HAP-1 (cell line): ENCODE results near the gene HNRNPLL.
"Not testable (repeated sequence)": the region's sequence is repeated elsewhere in the genome, so short reads cannot be mapped to it uniquely, and the experiment has no call there.

Source experiments
- DNase-seq, 2 experiments: peaks; one replicate each; pipeline ENCODE4 v3.0.0-alpha.2; 2016 to 2020; ENCODE audit warnings: low spot score in 2 of 2
- H3K27me3 ChIP-seq: fragments of 250-450 bp; sonication (Bioruptor Pico); 2 replicates; pipeline ENCODE4 v1.5.1; 2020; ENCODE audit warnings: low read depth, mild to moderate bottlenecking, moderate library complexity
- H3K36me3 ChIP-seq: fragments of 250-450 bp; sonication (Bioruptor Pico); replicated peaks from 2 replicates; pipeline ENCODE4 v1.5.1; 2020; ENCODE audit warnings: mild to moderate bottlenecking
- H3K4me1 ChIP-seq: fragments of 250-450 bp; sonication (Bioruptor Pico); 2 replicates; pipeline ENCODE4 v1.5.1; 2020; ENCODE audit warnings: mild to moderate bottlenecking
- H3K4me3 ChIP-seq: fragments of 250-450 bp; sonication (Bioruptor Pico); 2 replicates; pipeline ENCODE4 v1.5.1; 2020; ENCODE audit warnings: mild to moderate bottlenecking, moderate library complexity
- H3K9me3 ChIP-seq: fragments of 250-450 bp; sonication (Bioruptor Pico); 2 replicates; pipeline ENCODE4 v1.5.1; 2020; ENCODE audit warnings: mild to moderate bottlenecking, moderate library complexity
- in situ Hi-C: fragments of 300-500 bp; cut with MboI; formaldehyde crosslinking; loops from 3 replicates; pipeline ENCODE4 v1.14.3; 2020; ENCODE audit warnings: low sequenced_read_pairs, inconsistent platforms, mixed read lengths

HNRNPLL gene

GRCh38 chr2:38549071-38549704, 53.5 kb downstream of the HNRNPLL start:
- in situ Hi-C loops, result loop anchor here (25.0 kb wide), 1 partner anchor 188 kb away; no protein-coding TSS in a partner anchor
- Histone ChIP-seq H3K4me3 (no peak overlapping the region), H3K9me3 (no peaks in the 10 kb centered on the region), H3K36me3 (no peaks in the 10 kb centered on the region), H3K4me1 (peaks cover 16% of the 10 kb centered on the region), H3K27me3 (no peaks in the 10 kb centered on the region)
- DNase-seq, result peak in 1 of 2 experiments; percentile 11

DNA sequence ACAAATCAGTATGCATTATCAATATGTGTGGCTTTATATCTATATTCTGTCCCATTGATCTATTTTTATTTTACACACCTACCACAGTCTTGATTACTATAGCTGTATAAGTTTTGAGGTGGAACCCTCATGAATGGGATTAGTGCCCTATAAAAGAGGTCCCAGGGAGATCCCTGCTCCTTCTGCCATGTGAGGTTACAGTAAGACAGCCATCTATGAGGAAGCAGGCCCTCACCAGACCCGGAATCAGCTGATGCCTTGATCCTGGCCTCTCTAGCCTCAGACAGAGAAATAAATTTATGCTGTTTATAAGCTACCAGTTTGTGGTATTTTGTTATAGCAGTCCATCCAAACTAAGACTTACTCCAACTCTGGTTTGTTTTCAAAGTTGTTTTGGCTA, 54.9 kb downstream of the HNRNPLL start:
- in situ Hi-C loops, result loop anchor here (25.0 kb wide), 1 partner anchor 190 kb away; no protein-coding TSS in a partner anchor
- Histone ChIP-seq H3K4me1 (peaks cover 20% of the 10 kb centered on the region), H3K36me3 (no peaks in the 10 kb centered on the region), H3K9me3 (no peaks in the 10 kb centered on the region), H3K27me3 (no peaks in the 10 kb centered on the region), H3K4me3 (no peak overlapping the region)
- no peak for DNase-seq

DNA sequence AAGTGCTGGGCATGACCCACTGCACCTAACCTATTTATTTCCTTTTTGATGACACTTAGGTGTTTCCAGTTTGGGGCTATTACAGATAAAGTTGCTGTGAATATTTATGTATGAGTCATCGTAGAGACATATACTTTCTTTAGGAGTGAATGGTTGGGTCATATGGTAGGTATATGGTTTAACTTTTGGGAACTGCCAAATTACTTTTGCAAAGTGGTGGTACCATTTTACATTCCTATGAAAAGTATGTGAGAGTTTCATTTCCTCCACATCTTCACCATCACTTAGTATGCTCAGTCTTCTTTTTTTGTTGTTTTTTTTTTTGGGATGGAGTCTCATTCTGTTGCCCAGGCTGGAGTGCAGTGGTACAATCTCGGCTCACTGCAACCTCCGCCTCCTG, 56.1 kb downstream of the HNRNPLL start:
- Histone ChIP-seq H3K27me3 (no peaks in the 10 kb centered on the region), H3K4me1 (peaks cover 27% of the 10 kb centered on the region), H3K9me3 (no peaks in the 10 kb centered on the region), H3K4me3 (no peak overlapping the region), H3K36me3 (no peaks in the 10 kb centered on the region)
- in situ Hi-C loops, result loop anchor here (25.0 kb wide), 1 partner anchor 191 kb away; no protein-coding TSS in a partner anchor
- DNase-seq, result no peak

DNA sequence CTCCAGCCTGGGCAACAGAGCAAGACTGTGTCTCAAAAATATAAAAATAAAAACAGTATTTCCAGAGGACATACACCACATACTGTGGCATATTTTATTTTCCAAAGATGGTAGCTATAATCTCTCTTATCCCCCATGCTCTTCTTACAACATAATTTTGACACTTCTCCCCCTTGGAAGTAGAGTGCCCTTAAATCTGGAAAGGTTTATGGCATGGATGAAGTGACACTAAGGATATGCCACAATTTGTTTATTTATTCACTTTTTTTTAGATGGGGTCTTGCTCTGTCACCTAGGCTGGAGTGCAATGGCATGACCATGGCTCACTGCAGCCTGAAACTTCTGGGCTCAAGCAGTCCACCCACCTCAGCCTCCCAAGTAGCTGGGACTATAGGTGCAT, 56.7 kb downstream of the HNRNPLL start:
- Histone ChIP-seq H3K36me3 (no peaks in the 10 kb centered on the region), H3K9me3 (no peaks in the 10 kb centered on the region), H3K4me1 (peaks cover 27% of the 10 kb centered on the region), H3K27me3 (no peaks in the 10 kb centered on the region), H3K4me3 (no peak overlapping the region)
- no peak for DNase-seq
- in situ Hi-C loops, result loop anchor here (25.0 kb wide), 1 partner anchor 191 kb away; no protein-coding TSS in a partner anchor

DNA sequence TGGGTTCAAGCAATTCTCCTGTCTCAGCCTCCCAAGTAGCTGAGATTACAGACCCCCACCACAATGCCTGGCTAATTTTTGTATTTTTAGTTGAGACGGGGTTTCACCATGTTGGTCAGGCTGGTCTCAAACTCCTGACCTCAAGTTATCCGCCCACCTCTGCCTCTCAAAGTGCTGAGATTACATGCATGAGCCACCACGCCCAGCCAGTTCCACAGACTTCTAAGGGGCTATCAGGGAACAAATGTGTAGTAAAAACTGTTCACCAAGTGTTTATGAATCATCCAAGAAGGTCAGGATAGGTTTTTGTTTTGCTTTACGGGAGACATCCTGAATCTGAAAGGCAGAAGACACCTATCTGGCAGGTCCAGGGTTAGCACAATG, 60.5 kb downstream of the HNRNPLL start:
- H3K4me3 ChIP-seq, DNase-seq: not testable (repeated sequence)
- in situ Hi-C loops, result loop anchor here (25.0 kb wide), 1 partner anchor 195 kb away; no protein-coding TSS in a partner anchor

GRCh38 chr2:38540580-38541286, 62.0 kb downstream of the HNRNPLL start:
- DNase-seq, result no peak
- Histone ChIP-seq H3K9me3 (no peaks in the 10 kb centered on the region), H3K4me3 (no peak overlapping the region), H3K36me3 (no peaks in the 10 kb centered on the region), H3K27me3 (no peaks in the 10 kb centered on the region), H3K4me1 (peaks cover 13% of the 10 kb centered on the region)
- in situ Hi-C loops, result loop anchor here (25.0 kb wide), 1 partner anchor 197 kb away; no protein-coding TSS in a partner anchor

More for the DNA sequence above, 60.5 kb downstream of the HNRNPLL start:
- H3K27me3 ChIP-seq, H3K9me3 ChIP-seq, H3K36me3 ChIP-seq: not testable (repeated sequence)
- peaks cover 10% of the 10 kb centered on the region for H3K4me1 ChIP-seq

GRCh38 chr2:38539086-38539485, 63.6 kb downstream of the HNRNPLL start:
- H3K4me3 ChIP-seq, result no peak overlapping the region
- H3K4me1 ChIP-seq, result peaks cover 14% of the 10 kb centered on the region
- no peaks in the 10 kb centered on the region for H3K36me3 ChIP-seq
- in situ Hi-C loops, result loop anchor here (25.0 kb wide), 1 partner anchor 198 kb away; no protein-coding TSS in a partner anchor
- H3K9me3 ChIP-seq, result no peaks in the 10 kb centered on the region
- peak in 1 of 2 experiments; percentile 28 for DNase-seq
- no peaks in the 10 kb centered on the region for H3K27me3 ChIP-seq

DNA sequence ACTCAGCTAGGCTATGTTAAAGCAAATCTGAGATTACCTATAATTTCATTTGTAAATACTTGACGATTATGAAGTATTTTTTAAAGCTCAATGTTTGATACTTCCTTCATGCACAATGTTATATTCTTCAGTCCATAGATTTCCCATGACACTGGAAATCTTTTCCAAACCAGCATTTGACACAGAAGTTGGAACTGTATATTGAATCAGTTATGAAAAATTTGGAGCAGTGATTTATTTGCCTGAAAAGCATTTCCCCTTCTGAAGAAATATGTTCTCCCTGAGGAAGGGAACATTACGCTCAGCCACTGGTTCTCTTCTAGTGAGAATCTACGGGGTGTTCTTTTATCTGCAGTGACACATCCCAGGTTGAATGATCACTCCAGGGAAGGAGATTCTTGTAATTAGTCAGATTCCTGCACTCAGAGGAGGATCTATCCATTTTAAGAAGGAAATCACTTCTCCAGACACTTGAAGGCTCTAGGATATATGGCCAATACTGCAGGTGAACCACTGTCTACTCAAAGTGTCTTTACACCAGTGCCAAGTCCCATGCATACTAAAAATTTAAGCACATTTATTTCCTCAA, 64.7 kb downstream of the HNRNPLL start:
- Histone ChIP-seq H3K4me3 (no peak overlapping the region), H3K27me3 (no peaks in the 10 kb centered on the region), H3K36me3 (no peaks in the 10 kb centered on the region), H3K9me3 (no peaks in the 10 kb centered on the region), H3K4me1 (peaks cover 13% of the 10 kb centered on the region)
- no peak for DNase-seq
- in situ Hi-C loops, result loop anchor here (25.0 kb wide), 1 partner anchor 199 kb away; no protein-coding TSS in a partner anchor

DNA sequence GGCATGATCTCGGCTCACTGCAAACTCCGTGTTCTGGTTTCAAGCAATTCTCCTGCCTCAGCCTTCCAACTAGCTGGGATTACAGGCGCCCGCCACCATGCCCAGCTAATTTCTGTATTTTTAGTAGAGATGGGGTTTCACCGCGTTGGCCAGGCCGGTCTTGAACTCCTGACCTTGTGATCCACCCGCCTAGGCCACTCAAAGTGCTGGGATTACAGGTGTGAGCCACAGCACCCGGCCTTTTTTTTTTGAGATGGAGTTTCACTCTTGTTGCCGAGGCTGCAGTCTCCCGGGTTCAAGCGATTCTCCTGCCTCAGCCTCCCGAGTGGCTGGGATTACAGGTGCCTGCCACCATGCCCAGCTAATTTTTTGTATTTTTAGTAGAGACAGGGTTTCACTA, 65.4 kb downstream of the HNRNPLL start:
- not testable (repeated sequence) for H3K9me3 ChIP-seq, DNase-seq, H3K4me3 ChIP-seq, H3K27me3 ChIP-seq, H3K36me3 ChIP-seq, H3K4me1 ChIP-seq
- in situ Hi-C loops, result loop anchor here (25.0 kb wide), 1 partner anchor 200 kb away; no protein-coding TSS in a partner anchor

- peaks cover 4% of the 10 kb centered on the region for H3K4me1 ChIP-seq
- H3K9me3 ChIP-seq, result no peaks in the 10 kb centered on the region
- H3K27me3 ChIP-seq, result no peaks in the 10 kb centered on the region
- no peaks in the 10 kb centered on the region for H3K36me3 ChIP-seq
- in situ Hi-C loops, result loop anchor here (25.0 kb wide), 1 partner anchor 201 kb away; no protein-coding TSS in a partner anchor
- peak overlapping the region; percentile 37 for H3K4me3 ChIP-seq
- DNase-seq, result peak; percentile 60 to 93
Observed at GRCh38 chr2:38535744-38536506, 66.8 kb downstream of the HNRNPLL start.

DNA sequence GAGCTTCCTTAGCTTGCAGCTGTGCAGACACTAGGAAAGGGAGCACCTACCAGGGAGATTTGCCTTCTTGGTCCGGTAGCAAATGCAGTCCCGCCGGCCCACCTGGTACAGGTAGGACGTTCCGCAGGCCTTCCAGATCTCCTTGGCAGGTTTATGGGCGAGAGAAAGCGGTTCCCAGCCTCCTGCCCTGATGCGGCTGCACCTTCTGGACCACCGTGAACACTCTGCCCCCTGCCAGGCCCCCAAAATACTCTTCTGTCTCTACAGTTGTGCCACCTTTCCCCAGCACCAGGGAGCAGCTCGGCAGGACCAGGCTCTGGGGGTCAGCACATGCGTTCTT, 67.4 kb downstream of the HNRNPLL start:
- no peak overlapping the region for H3K4me3 ChIP-seq
- in situ Hi-C loops, result loop anchor here (25.0 kb wide), 1 partner anchor 202 kb away; no protein-coding TSS in a partner anchor
- H3K27me3 ChIP-seq, result no peaks in the 10 kb centered on the region
- no peaks in the 10 kb centered on the region for H3K36me3 ChIP-seq
- no peaks in the 10 kb centered on the region for H3K9me3 ChIP-seq
- no peak for DNase-seq
- peaks cover 4% of the 10 kb centered on the region for H3K4me1 ChIP-seq

- no peaks in the 10 kb centered on the region for H3K36me3 ChIP-seq
- no peak for DNase-seq
- H3K27me3 ChIP-seq, result no peaks in the 10 kb centered on the region
- peaks cover 4% of the 10 kb centered on the region for H3K4me1 ChIP-seq
- H3K4me3 ChIP-seq, result no peak overlapping the region
- H3K9me3 ChIP-seq, result no peaks in the 10 kb centered on the region
- in situ Hi-C loops, result loop anchor here (25.0 kb wide), 1 partner anchor 202 kb away; no protein-coding TSS in a partner anchor
Observed at GRCh38 chr2:38534746-38535403, 67.9 kb downstream of the HNRNPLL start.
